ENCODE measurements around the gene SPATA17.

Gene SPATA17

GRCh38 chr1:217847643-217848042, 216.5 kb downstream of the SPATA17 start:
- no peak for DNase-seq (ENCODE audit: low read depth)

- no peak for DNase-seq (ENCODE audit: low read depth)
Measured at GRCh38 chr1:217856342-217857034, 225.3 kb downstream of the SPATA17 start.

- no peak for DNase-seq (ENCODE audit: low read depth)
Measured at GRCh38 chr1:217857061-217857460, 225.9 kb downstream of the SPATA17 start.

GRCh38 chr1:217861658-217862057, 230.5 kb downstream of the SPATA17 start:
- no peak for DNase-seq (ENCODE audit: low read depth)

- DNase-seq (ENCODE audit: low read depth) = no peak
Measured at GRCh38 chr1:217867446-217867995, 236.4 kb downstream of the SPATA17 start.

GRCh38 chr1:217871955-217872354, 240.8 kb downstream of the SPATA17 start:
- DNase-seq (ENCODE audit: low read depth) = no peak

- DNase-seq (ENCODE audit: low read depth) = no peak
Measured at GRCh38 chr1:217875229-217875628, 244.1 kb downstream of the SPATA17 start.

- DNase-seq (ENCODE audit: low read depth) = no peak
Measured at GRCh38 chr1:217876401-217876800, 245.3 kb downstream of the SPATA17 start.

GRCh38 chr1:217876896-217877295, 245.8 kb downstream of the SPATA17 start:
- DNase-seq (ENCODE audit: low read depth) = no peak

- no peak for DNase-seq (ENCODE audit: low read depth)
Measured at GRCh38 chr1:217881131-217881543, 250.0 kb downstream of the SPATA17 start.

- DNase-seq (ENCODE audit: low read depth) = no peak
Measured at GRCh38 chr1:217881607-217882332, 250.6 kb downstream of the SPATA17 start.

- DNase-seq (ENCODE audit: low read depth) = no peak
Measured at GRCh38 chr1:217885181-217885580, 254.0 kb downstream of the SPATA17 start.

GRCh38 chr1:217888328-217888727, 257.2 kb downstream of the SPATA17 start:
- DNase-seq (ENCODE audit: low read depth) = no peak

- DNase-seq (ENCODE audit: low read depth) = no peak
Measured at GRCh38 chr1:217889401-217889800, 258.3 kb downstream of the SPATA17 start.

GRCh38 chr1:217891966-217892365, 260.8 kb downstream of the SPATA17 start:
- DNase-seq (ENCODE audit: low read depth) = no peak

GRCh38 chr1:217892750-217893149, 261.6 kb downstream of the SPATA17 start:
- no peak for DNase-seq (ENCODE audit: low read depth)

GRCh38 chr1:217895841-217896240, 264.7 kb downstream of the SPATA17 start:
- DNase-seq (ENCODE audit: low read depth) = no peak

GRCh38 chr1:217896490-217896889, 265.3 kb downstream of the SPATA17 start:
- no peak for DNase-seq (ENCODE audit: low read depth)

GRCh38 chr1:217897100-217897499, 266.0 kb downstream of the SPATA17 start:
- DNase-seq (ENCODE audit: low read depth) = no peak

GRCh38 chr1:217899614-217900013, 268.5 kb downstream of the SPATA17 start:
- DNase-seq (ENCODE audit: low read depth) = no peak

- DNase-seq (ENCODE audit: low read depth) = no peak
Measured at GRCh38 chr1:217907504-217907903, 276.4 kb downstream of the SPATA17 start.

- no peak for DNase-seq (ENCODE audit: low read depth)
Measured at GRCh38 chr1:217910203-217910602, 279.1 kb downstream of the SPATA17 start.

GRCh38 chr1:217910791-217911320, 279.7 kb downstream of the SPATA17 start:
- DNase-seq (ENCODE audit: low read depth) = no peak
